OCI-LY1 (cell line): Measurements from ENCODE around the gene L3MBTL1.

Experiments used
- H2AFZ ChIP-seq: fragments of 200-600 bp; sonication (generic), shearing (Covaris generic); 2 replicates; pipeline ENCODE4 v1.6.0; 2014; ENCODE audit warnings: antibody characterized with exemption, mild to moderate bottlenecking, low read length
- H3F3A ChIP-seq: fragments of 200-600 bp; sonication (generic), shearing (Covaris generic); 2 replicates; pipeline ENCODE4 v1.6.0; 2014; ENCODE audit warnings: mild to moderate bottlenecking, antibody characterized with exemption, low read length, moderate library complexity; ENCODE audit not compliant: insufficient read depth
- H3K27ac ChIP-seq: fragments of 200-600 bp; sonication (generic); 2 replicates; pipeline ENCODE4 v1.5.1; 2014; ENCODE audit warnings: low read length, mixed run types, mild to moderate bottlenecking, low read depth; ENCODE audit not compliant: poor library complexity, severe bottlenecking
- H3K27me3 ChIP-seq: fragments of 200-600 bp; sonication (generic); 2 replicates; pipeline ENCODE4 v1.6.0; 2014; ENCODE audit warnings: antibody characterized with exemption, mild to moderate bottlenecking, low read length, moderate library complexity; ENCODE audit not compliant: insufficient read depth
- H3K36me3 ChIP-seq: fragments of 200-600 bp; sonication (generic); 2 replicates; pipeline ENCODE4 v1.6.1; 2014; ENCODE audit warnings: mild to moderate bottlenecking, antibody characterized with exemption, low read length, moderate library complexity, mixed read lengths; ENCODE audit not compliant: insufficient read depth
- H3K4me1 ChIP-seq: fragments of 200-600 bp; sonication (generic); 2 replicates; pipeline ENCODE4 v1.5.1; 2014; ENCODE audit warnings: mild to moderate bottlenecking, low read length, moderate library complexity; ENCODE audit not compliant: insufficient read depth, severe bottlenecking
- H3K4me2 ChIP-seq: fragments of 200-600 bp; sonication (generic), shearing (Covaris generic); 2 replicates; pipeline ENCODE4 v1.6.1; 2014; ENCODE audit warnings: low read length
- H3K4me3 ChIP-seq: fragments of 200-600 bp; sonication (generic); 2 replicates; pipeline ENCODE4 v1.5.1; 2014; ENCODE audit warnings: low read length, low read depth, mild to moderate bottlenecking, mixed read lengths; ENCODE audit not compliant: poor library complexity, severe bottlenecking
- H3K79me2 ChIP-seq: fragments of 200-600 bp; shearing (Covaris generic); 2 replicates; pipeline ENCODE4 v1.6.1; 2016; ENCODE audit warnings: mixed run types, low read length, mixed read lengths; ENCODE audit not compliant: insufficient read depth
- H3K9ac ChIP-seq: fragments of 200-600 bp; sonication (generic), shearing (Covaris generic); 2 replicates; pipeline ENCODE4 v1.6.1; 2014; ENCODE audit warnings: mild to moderate bottlenecking, low read length, mixed read lengths
- H3K9me2 ChIP-seq: fragments of 200-600 bp; sonication (generic), shearing (Covaris generic); 2 replicates; pipeline ENCODE4 v1.6.1; 2014; ENCODE audit warnings: low read depth, mild to moderate bottlenecking, low read length, mixed read lengths
- H3K9me3 ChIP-seq: fragments of 200-600 bp; shearing (Covaris generic); 2 replicates; pipeline ENCODE4 v1.6.1; 2014; ENCODE audit warnings: low read length, mixed read lengths
- H4K20me1 ChIP-seq: fragments of 200-600 bp; sonication (generic), shearing (Covaris generic); 2 replicates; pipeline ENCODE4 v1.6.0; 2016; ENCODE audit warnings: mild to moderate bottlenecking, low read length; ENCODE audit not compliant: insufficient read depth
- CTCF ChIP-seq: fragments of 200-600 bp; sonication (generic), shearing (Covaris generic); IDR thresholded peaks from 2 replicates; pipeline ENCODE4 v1.5.1; 2017; ENCODE audit warnings: mild to moderate bottlenecking, antibody characterized with exemption, low read length, moderate library complexity, mixed read lengths
- EZH2 ChIP-seq: fragments of 200-600 bp; sonication (generic), shearing (Covaris generic); IDR thresholded peaks from 2 replicates; pipeline ENCODE4 v1.8.0; 2017; ENCODE audit warnings: borderline replicate concordance, mixed run types, mild to moderate bottlenecking, antibody characterized with exemption, low read length, moderate library complexity, mixed read lengths

Gene L3MBTL1

GRCh38 chr20:43473381-43473704 is 34.2 kb upstream of the L3MBTL1 start:
- Histone ChIP-seq H4K20me1 (no peaks in the 10 kb centered on the region), H3K36me3 (no peaks in the 10 kb centered on the region; the same call in 1 of the 2 replicates), H3K4me3 (no peak overlapping the region), H2AFZ (no peak overlapping the region), H3K9me3 (no peaks in the 10 kb centered on the region), H3K27me3 (no peaks in the 10 kb centered on the region), H3K9me2 (no peaks in the 10 kb centered on the region), H3K79me2 (no peaks in the 10 kb centered on the region), H3K4me2 (no peak overlapping the region), H3K9ac (no peak overlapping the region), H3K4me1 (no peaks in the 10 kb centered on the region), H3F3A (0 out of 2 replicates have a peak, but pooled peaks cover 5% of the 10 kb centered on the region), H3K27ac (no peak overlapping the region)
- TF ChIP-seq CTCF (no peak), EZH2 (no peak)

GRCh38 chr20:43477193-43477592 is 30.3 kb upstream of the L3MBTL1 start:
- no peaks in the 10 kb centered on the region for H3K4me1 ChIP-seq
- H3K4me2 ChIP-seq: no peak overlapping the region
- H3K9ac ChIP-seq: no peak overlapping the region
- H3K9me2 ChIP-seq: no peaks in the 10 kb centered on the region
- no peaks in the 10 kb centered on the region; the same call in 1 of the 2 replicates for H3K36me3 ChIP-seq
- no peaks in the 10 kb centered on the region for H4K20me1 ChIP-seq
- no peaks in the 10 kb centered on the region for H3K9me3 ChIP-seq
- H3K27me3 ChIP-seq: no peaks in the 10 kb centered on the region; the same call in 1 of the 2 replicates
- no peak overlapping the region for H3K4me3 ChIP-seq
- H3F3A ChIP-seq: no peaks in the 10 kb centered on the region
- no peak for TF ChIP-seq CTCF
- no peak for TF ChIP-seq EZH2
- no peaks in the 10 kb centered on the region for H3K79me2 ChIP-seq
- no peak overlapping the region for H2AFZ ChIP-seq
- no peak overlapping the region for H3K27ac ChIP-seq

GRCh38 chr20:43477619-43478018 is 29.9 kb upstream of the L3MBTL1 start:
- TF ChIP-seq CTCF (no peak), EZH2 (no peak)
- H3F3A ChIP-seq: no peaks in the 10 kb centered on the region
- no peak overlapping the region for H3K27ac ChIP-seq
- H3K4me3 ChIP-seq: no peak overlapping the region
- H4K20me1 ChIP-seq: no peaks in the 10 kb centered on the region
- H3K9ac ChIP-seq: no peak overlapping the region
- H3K27me3 ChIP-seq: no peaks in the 10 kb centered on the region; the same call in 1 of the 2 replicates
- H3K4me1 ChIP-seq: no peaks in the 10 kb centered on the region
- no peaks in the 10 kb centered on the region for H3K9me3 ChIP-seq
- no peak overlapping the region for H3K4me2 ChIP-seq
- H3K79me2 ChIP-seq: no peaks in the 10 kb centered on the region
- no peaks in the 10 kb centered on the region; the same call in 1 of the 2 replicates for H3K36me3 ChIP-seq
- no peak overlapping the region for H2AFZ ChIP-seq
- no peaks in the 10 kb centered on the region for H3K9me2 ChIP-seq
